Transverse colon (tissue), 3 donors: ENCODE data around the gene DNAJA3.

Source experiments
- CTCF ChIP-seq, 5 experiments: fragments of 200-600 bp in 3 of 5; fragments of 450-650 bp in 2 of 5; sonication (generic) in 3 of 5; IDR thresholded peaks; 1 replicate in 2 of 5; 2 replicates in 3 of 5; pipeline ENCODE4 v1.5.1; 2016 to 2017; ENCODE audit warnings: antibody characterized with exemption in 5 of 5, inconsistent platforms in 3 of 5, mild to moderate bottlenecking in 2 of 5, moderate library complexity in 1 of 5
- POLR2A ChIP-seq: fragments of 450-650 bp; IDR thresholded peaks from one replicate; pipeline ENCODE4 v1.6.1; 2016; ENCODE audit warnings: antibody characterized with exemption, mild to moderate bottlenecking, moderate library complexity

GRCh38 chr16:4501071-4501478, 75.4 kb downstream of the DNAJA3 start:
- TF ChIP-seq POLR2A, result no peak
- no peak for TF ChIP-seq CTCF (IDR thresholded peaks at IDR 0.05)
